Neutrophil (primary cell): ENCODE measurements around the gene SIPA1.

Experiments used
- H3K27ac ChIP-seq: fragments of 200-600 bp; sonication (generic); 2 replicates; pipeline ENCODE4 v1.5.1; 2016; ENCODE audit warnings: mild to moderate bottlenecking, moderate library complexity
- H3K27me3 ChIP-seq: fragments of 200-600 bp; sonication (generic); 2 replicates; pipeline ENCODE4 v1.6.0; 2016; ENCODE audit warnings: mild to moderate bottlenecking
- H3K36me3 ChIP-seq: fragments of 200-600 bp; sonication (generic); 2 replicates; pipeline ENCODE4 v1.5.1; 2017
- H3K4me1 ChIP-seq, 2 experiments: fragments of 200-600 bp in 1 of 2; sonication (generic) in 1 of 2; 1 replicate in 1 of 2; 2 replicates in 1 of 2; pipeline versions ENCODE4 v1.5.1 to v1.6.1; 2013 to 2016; ENCODE audit warnings: low read depth in 1 of 2, low read length in 1 of 2, mild to moderate bottlenecking in 1 of 2, moderate library complexity in 1 of 2; ENCODE audit not compliant: control insufficient read depth in 1 of 2, insufficient read depth in 1 of 2
- H3K4me3 ChIP-seq, 2 experiments: fragments of 200-600 bp in 1 of 2; sonication (generic) in 1 of 2; 1 replicate in 1 of 2; 2 replicates in 1 of 2; pipeline ENCODE4 v1.5.1; 2013 to 2016; ENCODE audit warnings: low read depth in 1 of 2, low read length in 1 of 2, mild to moderate bottlenecking in 1 of 2, moderate library complexity in 1 of 2
- H3K9me3 ChIP-seq: fragments of 200-600 bp; sonication (generic); 2 replicates; pipeline ENCODE4 v1.5.1; 2016
- TF ChIP-seq, protein P1 (sequence below): fragments of 200-600 bp; sonication (generic); IDR thresholded peaks from 2 replicates; pipeline ENCODE4 v1.5.1; 2016; ENCODE audit warnings: antibody characterized with exemption

SIPA1 gene

DNA sequence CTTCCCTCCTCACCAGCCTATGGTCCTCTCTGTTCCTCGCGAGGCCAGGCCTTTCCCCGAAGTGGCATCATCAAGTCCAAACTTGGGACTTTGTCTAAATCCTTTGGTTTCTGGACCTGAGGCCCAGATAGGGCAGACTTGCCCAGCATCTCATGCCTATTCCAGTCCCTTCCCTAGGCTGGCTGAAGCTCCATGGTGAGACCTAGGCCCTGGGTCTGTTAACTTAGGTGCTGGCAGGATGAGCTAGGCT is 13.4 kb downstream of the SIPA1 start:
- H3K36me3 ChIP-seq = peaks cover 79% of the 10 kb centered on the region

DNA sequence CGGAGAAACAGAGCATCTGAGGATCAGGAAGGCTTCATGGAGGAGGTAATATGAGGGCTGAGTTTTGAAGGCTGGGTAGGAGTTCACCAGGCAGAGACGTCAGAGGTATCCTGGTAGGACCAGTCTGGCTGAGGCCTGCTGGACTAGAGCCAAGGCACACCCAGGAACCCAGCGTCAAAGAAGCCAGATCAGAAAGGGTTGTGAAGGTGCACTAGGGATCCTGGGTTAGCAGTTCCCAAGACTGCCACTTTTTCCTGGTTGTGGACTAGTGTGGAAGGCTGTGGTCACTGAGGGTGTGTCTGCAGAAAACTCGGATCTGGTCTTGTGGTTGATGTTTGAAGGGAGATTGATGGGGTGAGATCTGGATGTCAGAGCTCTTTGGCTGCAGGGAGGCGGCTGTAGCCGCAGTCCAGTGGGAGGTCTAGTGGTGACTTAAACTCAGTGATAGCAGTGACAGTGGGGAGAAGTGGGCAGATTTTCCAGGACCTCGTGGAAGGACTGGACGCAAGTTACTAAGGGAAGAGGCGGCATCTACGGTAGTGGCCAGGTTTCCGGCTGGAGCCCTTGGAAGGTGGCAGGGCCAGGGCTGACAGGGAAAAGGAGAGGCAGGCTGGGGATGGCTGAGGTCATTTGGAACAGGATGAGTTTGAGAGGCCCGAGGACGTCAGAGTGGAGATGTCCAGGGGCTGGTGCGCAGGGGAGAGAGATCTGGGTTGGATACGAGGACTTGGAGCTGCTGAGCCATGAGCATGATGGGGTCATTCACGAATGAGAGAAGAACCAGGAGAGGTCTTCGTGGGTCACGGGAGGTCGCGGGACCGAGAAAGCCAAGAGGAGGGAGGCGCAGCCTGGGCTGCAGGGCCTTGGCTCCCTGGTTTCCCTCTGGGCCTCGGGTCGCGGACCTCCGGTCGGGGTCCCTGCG is 13.9 kb downstream of the SIPA1 start:
- Histone ChIP-seq H3K4me1 (peaks cover 37 to 43% of the 10 kb centered on the region in 2 experiments), H3K36me3 (peaks cover 79% of the 10 kb centered on the region), H3K27me3 (no peaks in the 10 kb centered on the region), H3K27ac (peak overlapping the region; percentile 98), H3K4me3 (peak overlapping the region; percentile 70 to 84), H3K9me3 (no peaks in the 10 kb centered on the region)
- TF ChIP-seq, protein P1, sequence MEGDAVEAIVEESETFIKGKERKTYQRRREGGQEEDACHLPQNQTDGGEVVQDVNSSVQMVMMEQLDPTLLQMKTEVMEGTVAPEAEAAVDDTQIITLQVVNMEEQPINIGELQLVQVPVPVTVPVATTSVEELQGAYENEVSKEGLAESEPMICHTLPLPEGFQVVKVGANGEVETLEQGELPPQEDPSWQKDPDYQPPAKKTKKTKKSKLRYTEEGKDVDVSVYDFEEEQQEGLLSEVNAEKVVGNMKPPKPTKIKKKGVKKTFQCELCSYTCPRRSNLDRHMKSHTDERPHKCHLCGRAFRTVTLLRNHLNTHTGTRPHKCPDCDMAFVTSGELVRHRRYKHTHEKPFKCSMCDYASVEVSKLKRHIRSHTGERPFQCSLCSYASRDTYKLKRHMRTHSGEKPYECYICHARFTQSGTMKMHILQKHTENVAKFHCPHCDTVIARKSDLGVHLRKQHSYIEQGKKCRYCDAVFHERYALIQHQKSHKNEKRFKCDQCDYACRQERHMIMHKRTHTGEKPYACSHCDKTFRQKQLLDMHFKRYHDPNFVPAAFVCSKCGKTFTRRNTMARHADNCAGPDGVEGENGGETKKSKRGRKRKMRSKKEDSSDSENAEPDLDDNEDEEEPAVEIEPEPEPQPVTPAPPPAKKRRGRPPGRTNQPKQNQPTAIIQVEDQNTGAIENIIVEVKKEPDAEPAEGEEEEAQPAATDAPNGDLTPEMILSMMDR = no peak

More for the DNA sequence above, 13.4 kb downstream of the SIPA1 start:
- Histone ChIP-seq H3K9me3 (no peaks in the 10 kb centered on the region), H3K4me3 (peak overlapping the region; percentile 70 to 84), H3K27me3 (no peaks in the 10 kb centered on the region), H3K4me1 (peaks cover 37 to 43% of the 10 kb centered on the region in 2 experiments), H3K27ac (peak overlapping the region; percentile 98)
- TF ChIP-seq, protein P1 = no peak

DNA sequence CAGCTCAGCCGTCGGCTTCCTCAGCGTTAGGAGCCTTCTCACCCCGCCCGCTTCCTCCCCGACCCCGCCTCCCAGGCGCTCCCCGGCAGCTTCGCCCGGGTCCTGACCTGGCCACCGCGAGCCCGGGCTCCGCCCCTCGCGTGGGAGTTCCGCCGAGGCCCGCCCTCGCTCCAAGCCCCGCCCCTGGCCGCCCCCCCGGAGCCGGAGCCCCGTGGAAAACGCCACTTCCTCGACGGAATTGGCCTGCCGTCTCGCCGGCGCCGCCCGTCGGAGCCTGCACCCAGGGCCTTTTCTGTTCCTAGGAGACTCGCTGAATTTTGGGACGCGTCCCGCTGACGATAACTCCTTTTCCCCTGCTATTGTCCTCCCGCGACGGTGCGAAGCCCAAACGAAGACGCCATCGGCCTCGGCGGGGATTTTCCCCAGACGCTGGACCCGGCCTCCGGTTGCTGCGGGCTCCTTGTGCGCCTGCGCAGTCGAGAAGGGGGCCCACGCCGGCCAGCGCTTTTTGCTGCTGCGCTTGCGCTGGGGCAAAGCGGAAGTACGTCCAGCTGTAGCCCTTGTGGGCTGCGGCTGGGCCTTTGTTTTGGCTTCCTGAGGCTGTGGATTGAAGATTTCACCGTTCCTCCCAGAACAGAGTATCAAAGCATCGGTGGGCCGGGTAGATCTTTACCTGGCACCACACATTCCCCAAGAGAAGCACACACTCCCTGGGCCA is 14.8 kb downstream of the SIPA1 start:
- Histone ChIP-seq H3K9me3 (no peaks in the 10 kb centered on the region), H3K27ac (peak overlapping the region; percentile 98), H3K36me3 (peaks cover 79% of the 10 kb centered on the region), H3K4me1 (peaks cover 37 to 43% of the 10 kb centered on the region in 2 experiments), H3K27me3 (no peaks in the 10 kb centered on the region), H3K4me3 (peak overlapping the region; percentile 70 to 84)
- TF ChIP-seq, protein P1 = peak; percentile 33

DNA sequence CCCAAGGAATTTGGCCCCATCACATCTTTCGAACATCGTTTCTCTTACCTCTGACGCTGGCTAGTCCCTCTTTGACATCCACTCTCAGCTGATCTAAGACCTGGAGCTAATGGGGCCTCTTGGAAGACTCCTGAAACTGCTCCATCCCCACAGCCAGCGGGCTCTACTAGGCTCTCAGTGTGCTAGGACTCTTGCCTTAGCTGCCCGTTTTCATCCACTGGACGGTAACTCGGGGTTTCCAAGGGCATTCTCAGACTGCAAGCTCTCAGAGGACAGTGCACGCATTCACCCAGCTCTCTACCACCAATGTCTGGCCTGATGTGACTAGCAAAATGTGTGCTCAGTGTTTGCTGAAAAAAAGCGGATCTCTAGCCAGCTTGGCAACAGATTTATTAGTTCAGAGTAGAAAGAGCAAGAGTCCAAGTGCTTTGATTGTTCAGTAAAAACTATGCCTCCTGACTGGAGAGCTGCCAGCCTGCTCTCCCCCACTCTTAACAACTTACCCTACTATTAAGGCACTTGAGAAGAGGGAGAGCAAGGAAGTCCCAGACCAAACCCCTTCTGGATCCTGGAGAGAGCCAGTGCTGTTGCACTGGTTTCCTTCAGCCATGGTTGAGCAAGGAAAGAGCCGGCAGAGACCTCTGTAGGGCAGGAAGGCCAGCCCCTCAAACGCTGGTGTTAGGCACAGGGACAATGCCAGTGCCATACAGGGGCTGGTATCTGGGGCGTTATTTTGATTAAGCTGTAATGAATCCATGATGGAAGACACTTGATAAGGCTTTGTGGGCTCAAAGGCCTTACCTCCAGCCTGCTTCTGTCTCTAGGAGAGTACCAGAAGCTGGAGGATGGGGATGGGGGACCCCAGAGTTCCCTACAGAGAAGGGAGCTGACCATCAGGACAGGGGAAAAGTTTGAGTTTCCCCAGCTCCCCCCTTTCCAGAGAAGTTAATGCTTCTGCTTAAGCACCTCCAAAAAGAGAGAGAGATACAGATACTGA is 15.6 kb downstream of the SIPA1 start:
- TF ChIP-seq, protein P1 = no peak
- H3K27ac ChIP-seq = peak overlapping the region; percentile 98
- peaks cover 37 to 43% of the 10 kb centered on the region in 2 experiments for H3K4me1 ChIP-seq
- peak overlapping the region; percentile 70 to 84 for H3K4me3 ChIP-seq
- H3K9me3 ChIP-seq = no peaks in the 10 kb centered on the region
- H3K36me3 ChIP-seq = peaks cover 79% of the 10 kb centered on the region
- no peaks in the 10 kb centered on the region for H3K27me3 ChIP-seq
